ENCODE measurements around the gene FNTB. TPM values are rescaled to one million over a fixed set of nuclear protein-coding genes. Genes with fewer than 3 reads are reported as not detected.
"Not testable (repeated sequence)": the region's sequence is repeated elsewhere in the genome, so short reads cannot be mapped to it uniquely, and the experiment has no call there.

FNTB gene
- total and polyA plus RNA-seq, 2 donors (not counting 3 experiments of a cell fraction or from before 2014, with no cell fraction given) = 21.0 to 21.6 TPM

DNA sequence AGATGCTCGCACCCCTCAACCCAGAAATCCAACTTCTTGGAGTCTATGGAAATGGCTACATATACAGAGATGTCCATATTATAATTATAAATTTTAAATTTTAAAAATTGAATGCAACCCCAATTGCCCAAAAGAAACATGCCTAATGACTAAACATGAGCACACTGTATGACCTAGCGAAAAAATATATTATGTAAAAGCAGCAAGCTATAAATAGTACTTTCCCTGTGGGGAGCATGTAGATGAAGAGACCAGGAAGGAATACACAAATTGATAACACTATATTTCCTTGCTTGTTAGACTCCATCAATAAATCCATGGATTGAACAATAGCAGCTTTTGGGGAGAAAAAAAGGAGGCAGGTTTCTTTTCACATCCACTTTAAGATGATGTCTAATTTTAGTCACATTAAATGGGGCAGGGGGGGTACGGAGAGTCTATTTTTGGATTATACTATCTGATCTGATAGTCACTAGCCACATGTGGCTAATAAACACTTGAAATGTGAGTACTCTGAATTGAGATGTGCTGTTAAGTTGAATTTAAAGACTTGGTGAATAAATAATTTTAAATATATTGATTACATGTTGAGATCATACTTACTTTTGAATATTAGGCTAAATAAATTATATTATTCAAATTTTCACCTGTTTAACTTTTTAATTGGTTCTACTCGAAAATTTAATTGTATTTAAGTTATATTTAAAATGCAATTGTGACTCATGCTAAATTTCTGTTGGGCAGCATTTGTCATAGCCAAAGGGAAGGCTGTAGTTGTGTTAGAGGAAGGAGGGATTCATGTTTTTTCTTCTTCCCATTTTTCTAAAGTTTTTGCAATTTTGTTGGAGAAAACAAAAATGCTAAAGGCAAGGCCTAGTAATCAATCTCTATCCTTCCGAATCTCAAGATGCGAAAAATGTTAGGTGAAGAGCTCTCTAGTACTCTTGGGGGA, 98.1 kb downstream of the FNTB start:
- H2AFZ ChIP-seq (ENCODE audit: low read depth, low read length) = no peak overlapping the region
- no peaks in the 10 kb centered on the region for H3K9me3 ChIP-seq (replicated peaks; ENCODE audit: control insufficient read depth, insufficient read depth, low read length)
- peaks cover 2% of the 10 kb centered on the region for H3K9me1 ChIP-seq (replicated peaks; ENCODE audit: control insufficient read depth, extremely low read depth, insufficient read depth, low read length)
- FAIRE-seq = no peak
- peaks cover 3% of the 10 kb centered on the region for H3K4me1 ChIP-seq (ENCODE audit: control insufficient read depth, extremely low read depth, insufficient read depth, low read length)
- peaks cover 20 to 35% of the 10 kb centered on the region in 2 experiments for H3K36me3 ChIP-seq (ENCODE audit: control insufficient read depth in 2 of 2, extremely low read depth in 1 of 2, insufficient read depth in 2 of 2, low read length in 2 of 2)
- BruUV-seq (replicated peaks) = no TSS peak
- peaks cover 19% of the 10 kb centered on the region for H3K79me2 ChIP-seq (ENCODE audit: control insufficient read depth, insufficient read depth, low read length)
- H3K4me3 ChIP-seq (replicated peaks in 1 of 3; ENCODE audit: insufficient read depth in 1 of 3, low read depth in 1 of 3, low read length in 3 of 3) = no peak overlapping the region
- DNase-seq (ENCODE audit: low read depth, low spot score) = no peak
- no peaks in the 10 kb centered on the region for H4K20me1 ChIP-seq (replicated peaks; ENCODE audit: control insufficient read depth, extremely low read depth, insufficient read depth, low read length)
- no peak for TF ChIP-seq EZH2 (IDR thresholded peaks at IDR 0.05; ENCODE audit: borderline replicate concordance, low read depth, low read length, severe bottlenecking)
- H3K27ac ChIP-seq (ENCODE audit: insufficient read depth, low read depth, low read length) = no peak overlapping the region
- POLR2A ChIA-PET = no interaction called here
- no peak overlapping the region for H3K4me2 ChIP-seq (ENCODE audit: insufficient read depth, low read length)
- H3K27me3 ChIP-seq (ENCODE audit: control insufficient read depth in 2 of 2, insufficient read depth in 2 of 2, low read length in 2 of 2) = no peaks in the 10 kb centered on the region
- H3K9ac ChIP-seq (replicated peaks; ENCODE audit: extremely low read depth, insufficient read depth, low read length) = no peak overlapping the region
- intact Hi-C loops (cut with micrococcal nuclease) (no loop called here), dilution Hi-C loops (cut with MboI; ENCODE audit: extremely low pct_ligation_motif_present, low sequenced_read_pairs) (no loop called here)
- CTCF ChIA-PET = interaction anchor here (1.1 kb wide), 1 partner anchor 65 kb away, joined by 4 read pairs; no protein-coding TSS in a partner anchor

DNA sequence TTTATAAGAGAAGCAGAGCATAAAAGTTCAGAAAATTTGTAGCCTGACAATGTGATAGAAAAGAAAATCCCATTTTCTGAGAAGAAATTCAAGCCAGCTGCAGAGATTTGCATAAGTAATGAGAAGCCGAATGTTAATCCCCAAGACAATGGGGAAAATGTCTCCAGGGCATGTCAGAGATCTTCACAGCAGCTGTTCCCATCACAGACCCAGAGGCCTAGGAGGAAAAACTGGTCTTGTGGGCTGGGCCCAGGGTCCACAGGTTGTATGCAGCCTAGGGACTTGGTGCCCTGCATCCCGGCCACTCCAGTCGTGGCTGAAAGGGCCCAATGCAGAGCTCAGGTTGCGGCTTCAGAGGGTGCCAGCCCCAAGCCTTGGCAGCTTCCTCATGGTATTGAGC, 100.0 kb downstream of the FNTB start:
- H3K9me3 ChIP-seq (replicated peaks; ENCODE audit: control insufficient read depth, insufficient read depth, low read length); DNase-seq (ENCODE audit: low read depth, low spot score); CTCF ChIA-PET; FAIRE-seq; dilution Hi-C loops (cut with MboI; ENCODE audit: extremely low pct_ligation_motif_present, low sequenced_read_pairs); intact Hi-C loops (cut with micrococcal nuclease); H3K9ac ChIP-seq (replicated peaks; ENCODE audit: extremely low read depth, insufficient read depth, low read length); H3K27ac ChIP-seq (ENCODE audit: insufficient read depth, low read depth, low read length); H4K20me1 ChIP-seq (replicated peaks; ENCODE audit: control insufficient read depth, extremely low read depth, insufficient read depth, low read length); H3K4me3 ChIP-seq (replicated peaks in 1 of 3; ENCODE audit: insufficient read depth in 1 of 3, low read depth in 1 of 3, low read length in 3 of 3); H3K9me1 ChIP-seq (replicated peaks; ENCODE audit: control insufficient read depth, extremely low read depth, insufficient read depth, low read length); H3K4me1 ChIP-seq (ENCODE audit: control insufficient read depth, extremely low read depth, insufficient read depth, low read length); H3K4me2 ChIP-seq (ENCODE audit: insufficient read depth, low read length); H3K27me3 ChIP-seq (ENCODE audit: control insufficient read depth in 2 of 2, insufficient read depth in 2 of 2, low read length in 2 of 2); BruUV-seq (replicated peaks); H2AFZ ChIP-seq (ENCODE audit: low read depth, low read length); POLR2A ChIA-PET: not testable (repeated sequence)
- Histone ChIP-seq H3K79me2 (ENCODE audit: control insufficient read depth, insufficient read depth, low read length) (peaks cover 18% of the 10 kb centered on the region), H3K36me3 (ENCODE audit: control insufficient read depth in 2 of 2, extremely low read depth in 1 of 2, insufficient read depth in 2 of 2, low read length in 2 of 2) (peaks cover 31 to 37% of the 10 kb centered on the region in 2 experiments)

DNA sequence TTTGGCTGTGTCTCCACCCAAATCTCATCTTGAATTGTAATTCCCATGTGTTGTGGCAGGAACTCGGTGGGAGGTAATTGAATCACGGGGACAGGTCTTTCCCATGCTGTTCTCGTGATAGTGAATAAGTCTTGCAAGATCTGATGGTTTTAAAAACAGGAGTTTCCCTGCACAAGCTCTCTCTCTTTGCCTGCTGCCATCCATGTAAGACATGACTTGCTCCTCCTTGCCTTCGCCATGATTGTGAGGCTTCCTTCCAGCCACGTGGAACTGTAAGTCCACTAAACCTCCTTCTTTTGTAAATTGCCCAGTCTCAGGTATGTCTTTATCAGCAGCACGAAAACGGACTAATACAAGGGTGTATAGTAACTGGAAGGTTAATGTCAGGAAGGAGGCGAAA, 101.1 kb downstream of the FNTB start:
- H3K4me3 ChIP-seq (replicated peaks in 1 of 3; ENCODE audit: insufficient read depth in 1 of 3, low read depth in 1 of 3, low read length in 3 of 3); H3K9ac ChIP-seq (replicated peaks; ENCODE audit: extremely low read depth, insufficient read depth, low read length); H2AFZ ChIP-seq (ENCODE audit: low read depth, low read length); H3K9me1 ChIP-seq (replicated peaks; ENCODE audit: control insufficient read depth, extremely low read depth, insufficient read depth, low read length); H3K27ac ChIP-seq (ENCODE audit: insufficient read depth, low read depth, low read length); H3K79me2 ChIP-seq (ENCODE audit: control insufficient read depth, insufficient read depth, low read length); dilution Hi-C loops (cut with MboI; ENCODE audit: extremely low pct_ligation_motif_present, low sequenced_read_pairs); H3K4me2 ChIP-seq (ENCODE audit: insufficient read depth, low read length); FAIRE-seq; BruUV-seq (replicated peaks); intact Hi-C loops (cut with micrococcal nuclease); H4K20me1 ChIP-seq (replicated peaks; ENCODE audit: control insufficient read depth, extremely low read depth, insufficient read depth, low read length); CTCF ChIA-PET; DNase-seq (ENCODE audit: low read depth, low spot score); H3K9me3 ChIP-seq (replicated peaks; ENCODE audit: control insufficient read depth, insufficient read depth, low read length); POLR2A ChIA-PET; H3K27me3 ChIP-seq (ENCODE audit: control insufficient read depth in 2 of 2, insufficient read depth in 2 of 2, low read length in 2 of 2); H3K4me1 ChIP-seq (ENCODE audit: control insufficient read depth, extremely low read depth, insufficient read depth, low read length): not testable (repeated sequence)
- peaks cover 35 to 38% of the 10 kb centered on the region in 2 experiments for H3K36me3 ChIP-seq (ENCODE audit: control insufficient read depth in 2 of 2, extremely low read depth in 1 of 2, insufficient read depth in 2 of 2, low read length in 2 of 2)

Measured in endothelial cell of umbilical vein (primary cell).